CD4-positive, alpha-beta memory T cell (primary cell): ENCODE results near the gene ECEL1. TPM values are rescaled to one million over a fixed set of nuclear protein-coding genes. Genes with fewer than 3 reads are reported as not detected.
A peak's percentile ranks its signal among the peaks of the same experiment; 100 is the strongest.

Experiments used
- CTCF ChIA-PET: fragments of 350-600 bp; sonication (Branson Sonifier 250); formaldehyde crosslinking; loops from one replicate; lab custom pipeline; 2021; ENCODE audit warnings: inconsistent platforms; ENCODE audit not compliant: partially characterized antibody; lab: Charles Lee
- POLR2A ChIA-PET: fragments of 350-600 bp; sonication (Branson Sonifier 250); formaldehyde crosslinking; loops from one replicate; lab custom pipeline; 2021; ENCODE audit not compliant: partially characterized antibody; lab: Charles Lee
- DNase-seq, 5 donors: peaks; one replicate each; pipeline versions ENCODE4 v3.0.0 to v3.0.0-alpha.2; 2020 to 2022; ENCODE audit warnings: mixed read lengths in 1 of 5
- H3K27ac ChIP-seq: one replicate; pipeline ENCODE4 v1.7.0; 2013; ENCODE audit warnings: low read depth, low read length
- H3K27me3 ChIP-seq: 2 replicates; pipeline ENCODE4 v1.7.0; 2013; ENCODE audit warnings: mild to moderate bottlenecking, low read length, moderate library complexity; ENCODE audit not compliant: insufficient read depth
- H3K36me3 ChIP-seq: 2 replicates; pipeline ENCODE4 v1.7.0; 2013; ENCODE audit warnings: mild to moderate bottlenecking, low read length, moderate library complexity; ENCODE audit not compliant: insufficient read depth
- H3K4me1 ChIP-seq: 2 replicates; pipeline ENCODE4 v1.7.0; 2013; ENCODE audit warnings: mild to moderate bottlenecking, low read length, moderate library complexity; ENCODE audit not compliant: insufficient read depth
- H3K4me3 ChIP-seq, 2 donors: one replicate each; pipeline ENCODE4 v1.7.0; 2013; ENCODE audit warnings: low read length in 2 of 2, mild to moderate bottlenecking in 1 of 2
- H3K9me3 ChIP-seq, 2 donors: one replicate each; pipeline ENCODE4 v1.7.0; 2013; ENCODE audit warnings: low read length in 2 of 2, control low read depth in 1 of 2; ENCODE audit not compliant: control insufficient read depth in 1 of 2
- H3K27ac Mint-ChIP-seq, 7 donors: one replicate each; pipeline ENCODE4 v1.8.0; 2020 to 2021; ENCODE audit warnings: mixed read lengths in 7 of 7, mild to moderate bottlenecking in 6 of 7, inconsistent platforms in 3 of 7, moderate library complexity in 3 of 7
- H3K27me3 Mint-ChIP-seq, 2 donors: one replicate each; pipeline ENCODE4 v1.8.0; 2020 to 2021; ENCODE audit warnings: mixed read lengths in 2 of 2
- H3K36me3 Mint-ChIP-seq, 2 donors: one replicate each; pipeline ENCODE4 v1.8.0; 2020 to 2021; ENCODE audit warnings: mixed read lengths in 2 of 2, inconsistent platforms in 1 of 2, mild to moderate bottlenecking in 1 of 2
- H3K4me1 Mint-ChIP-seq, 4 donors: one replicate each; pipeline ENCODE4 v1.8.0; 2020 to 2021; ENCODE audit warnings: mixed read lengths in 4 of 4, mild to moderate bottlenecking in 1 of 4
- H3K4me3 Mint-ChIP-seq, 8 donors: one replicate each; pipeline ENCODE4 v1.8.0; 2020 to 2021; ENCODE audit warnings: mixed read lengths in 8 of 8, mild to moderate bottlenecking in 7 of 8, moderate library complexity in 6 of 8, inconsistent platforms in 3 of 8
- H3K9me3 Mint-ChIP-seq, 8 donors: one replicate each; pipeline ENCODE4 v1.8.0; 2020 to 2021; ENCODE audit warnings: mixed read lengths in 8 of 8, mild to moderate bottlenecking in 5 of 8, inconsistent platforms in 3 of 8, moderate library complexity in 1 of 8
- intact Hi-C: fragments of 100-400 bp; cut with micrococcal nuclease; formaldehyde crosslinking; loops from one replicate; pipeline ENCODE4 v1.15.1; 2023
- polyA plus RNA-seq, 2 donors: library from polyadenylated mRNA; unstranded; fragments of 300-500 nt; fragmentation: Illumina TruSeq; gene quantifications; one replicate each; pipeline ENCODE4 v1.2.3, GENCODE V29; 2021
- total RNA-seq, 2 experiments: library from RNA; stranded (reverse); gene quantifications; one replicate each; pipeline ENCODE4 v1.2.3, GENCODE V29; 2021

The ECEL1 gene
- total and polyA plus RNA-seq, 4 experiments from 2014 or later = not detected

GRCh38 chr2:232498452-232498851 is 10.8 kb upstream of the ECEL1 start:
- H3K4me3 Mint-ChIP-seq = no peak overlapping the region
- ChIA-PET CTCF (no interaction called here), POLR2A (no interaction called here)
- peaks cover 4% of the 10 kb centered on the region for H3K4me1 ChIP-seq
- intact Hi-C loops = no loop called here
- H3K27ac ChIP-seq = no peak overlapping the region
- DNase-seq = no peak
- no peak overlapping the region for H3K4me3 ChIP-seq
- no peak overlapping the region for H3K27ac Mint-ChIP-seq
- H3K27me3 ChIP-seq = no peaks in the 10 kb centered on the region
- no peaks in the 10 kb centered on the region for H3K36me3 ChIP-seq
- no peaks in the 10 kb centered on the region for H3K9me3 Mint-ChIP-seq
- H3K9me3 ChIP-seq = no peaks in the 10 kb centered on the region
- H3K36me3 Mint-ChIP-seq = peaks cover 0 to 1% of the 10 kb centered on the region in 2 donors
- peaks cover 0 to 6% (median 3%) of the 10 kb centered on the region in 4 donors for H3K4me1 Mint-ChIP-seq
- peaks cover 14 to 22% of the 10 kb centered on the region in 2 donors for H3K27me3 Mint-ChIP-seq

GRCh38 chr2:232497348-232497747 is 9.7 kb upstream of the ECEL1 start:
- Histone ChIP-seq H3K9me3 (no peaks in the 10 kb centered on the region), H3K4me3 (no peak overlapping the region), H3K27ac (no peak overlapping the region), H3K36me3 (no peaks in the 10 kb centered on the region), H3K27me3 (no peaks in the 10 kb centered on the region), H3K4me1 (no peaks in the 10 kb centered on the region)
- Mint-ChIP-seq H3K4me3 (no peak overlapping the region), H3K27ac (no peak overlapping the region), H3K4me1 (peaks cover 0 to 1% (median under 1%) of the 10 kb centered on the region in 4 donors), H3K27me3 (peaks cover 11 to 24% of the 10 kb centered on the region in 2 donors), H3K9me3 (no peaks in the 10 kb centered on the region), H3K36me3 (no peaks in the 10 kb centered on the region)
- DNase-seq = peak in 1 of 5 donors; percentile 9
- CTCF ChIA-PET = no interaction called here
- POLR2A ChIA-PET = no interaction called here
- intact Hi-C loops = no loop called here

- no peak overlapping the region for H3K4me3 Mint-ChIP-seq
- Histone ChIP-seq H3K9me3 (no peaks in the 10 kb centered on the region), H3K4me3 (no peak overlapping the region), H3K27me3 (no peaks in the 10 kb centered on the region), H3K4me1 (no peaks in the 10 kb centered on the region), H3K27ac (no peak overlapping the region), H3K36me3 (no peaks in the 10 kb centered on the region)
- no peaks in the 10 kb centered on the region for H3K4me1 Mint-ChIP-seq
- peaks cover 8 to 24% of the 10 kb centered on the region in 2 donors for H3K27me3 Mint-ChIP-seq
- H3K27ac Mint-ChIP-seq = no peak overlapping the region
- no peak for DNase-seq
- no peaks in the 10 kb centered on the region for H3K9me3 Mint-ChIP-seq
- intact Hi-C loops = no loop called here
- no peaks in the 10 kb centered on the region for H3K36me3 Mint-ChIP-seq
- ChIA-PET CTCF (no interaction called here), POLR2A (no interaction called here)
Measured at GRCh38 chr2:232496501-232497270, 9.1 kb upstream of the ECEL1 start.

- H3K4me1 ChIP-seq = no peaks in the 10 kb centered on the region
- H3K4me1 Mint-ChIP-seq = no peaks in the 10 kb centered on the region
- intact Hi-C loops = no loop called here
- H3K27me3 Mint-ChIP-seq = peaks cover 3 to 27% of the 10 kb centered on the region in 2 donors
- no peaks in the 10 kb centered on the region for H3K9me3 Mint-ChIP-seq
- no peaks in the 10 kb centered on the region for H3K9me3 ChIP-seq
- H3K27ac Mint-ChIP-seq = no peak overlapping the region
- DNase-seq = no peak
- no peaks in the 10 kb centered on the region for H3K27me3 ChIP-seq
- H3K4me3 Mint-ChIP-seq = no peak overlapping the region
- no peak overlapping the region for H3K4me3 ChIP-seq
- CTCF ChIA-PET = no interaction called here
- no peaks in the 10 kb centered on the region for H3K36me3 Mint-ChIP-seq
- no peaks in the 10 kb centered on the region for H3K36me3 ChIP-seq
- POLR2A ChIA-PET = no interaction called here
- no peak overlapping the region for H3K27ac ChIP-seq
Measured at GRCh38 chr2:232495292-232495691, 7.7 kb upstream of the ECEL1 start.

GRCh38 chr2:232494542-232494941 is 6.9 kb upstream of the ECEL1 start:
- H3K27me3 Mint-ChIP-seq = peaks cover 7 to 28% of the 10 kb centered on the region in 2 donors
- Histone ChIP-seq H3K4me1 (no peaks in the 10 kb centered on the region), H3K4me3 (no peak overlapping the region), H3K27me3 (no peaks in the 10 kb centered on the region), H3K9me3 (no peaks in the 10 kb centered on the region), H3K27ac (no peak overlapping the region), H3K36me3 (no peaks in the 10 kb centered on the region)
- no peak overlapping the region for H3K4me3 Mint-ChIP-seq
- intact Hi-C loops = no loop called here
- POLR2A ChIA-PET = no interaction called here
- no peak overlapping the region for H3K27ac Mint-ChIP-seq
- no peaks in the 10 kb centered on the region for H3K36me3 Mint-ChIP-seq
- H3K9me3 Mint-ChIP-seq = no peaks in the 10 kb centered on the region
- H3K4me1 Mint-ChIP-seq = peaks cover 0 to 3% (median 0%) of the 10 kb centered on the region in 4 donors
- no peak for DNase-seq
- CTCF ChIA-PET = no interaction called here

- Mint-ChIP-seq H3K27me3 (peaks cover 10 to 29% of the 10 kb centered on the region in 2 donors), H3K4me3 (no peak overlapping the region), H3K9me3 (no peaks in the 10 kb centered on the region), H3K27ac (no peak overlapping the region), H3K4me1 (peaks cover 0 to 5% (median under 1%) of the 10 kb centered on the region in 4 donors), H3K36me3 (no peaks in the 10 kb centered on the region)
- no peak overlapping the region for H3K27ac ChIP-seq
- POLR2A ChIA-PET = no interaction called here
- no peak for DNase-seq
- H3K9me3 ChIP-seq = no peaks in the 10 kb centered on the region
- no peaks in the 10 kb centered on the region for H3K4me1 ChIP-seq
- H3K4me3 ChIP-seq = no peak overlapping the region
- no peaks in the 10 kb centered on the region for H3K36me3 ChIP-seq
- no peaks in the 10 kb centered on the region for H3K27me3 ChIP-seq
- intact Hi-C loops = no loop called here
- CTCF ChIA-PET = no interaction called here
Measured at GRCh38 chr2:232493701-232494474, 6.3 kb upstream of the ECEL1 start.

- no peak overlapping the region for H3K4me3 Mint-ChIP-seq
- H3K27me3 Mint-ChIP-seq = peaks cover 13 to 29% of the 10 kb centered on the region in 2 donors
- CTCF ChIA-PET = no interaction called here
Measured at GRCh38 chr2:232492963-232493700, 5.5 kb upstream of the ECEL1 start.

More at GRCh38 chr2:232492963-232493700, 5.5 kb upstream of the ECEL1 start:
- Mint-ChIP-seq H3K9me3 (no peaks in the 10 kb centered on the region), H3K4me1 (peaks cover 0 to 9% (median 5%) of the 10 kb centered on the region in 4 donors), H3K27ac (no peak overlapping the region), H3K36me3 (no peaks in the 10 kb centered on the region)
- Histone ChIP-seq H3K4me1 (no peaks in the 10 kb centered on the region), H3K27me3 (no peaks in the 10 kb centered on the region), H3K4me3 (no peak overlapping the region), H3K36me3 (no peaks in the 10 kb centered on the region), H3K27ac (no peak overlapping the region), H3K9me3 (no peaks in the 10 kb centered on the region)
- intact Hi-C loops = no loop called here
- no peak for DNase-seq
- POLR2A ChIA-PET = no interaction called here
